Upper lobe of left lung (tissue), 6 donors: ENCODE data around the gene RPS5. TPM values are rescaled to one million over a fixed set of nuclear protein-coding genes. Genes with fewer than 3 reads are reported as not detected.
A peak's percentile ranks its signal among the peaks of the same experiment; 100 is the strongest.

ENCODE experiments used
- ATAC-seq, 2 donors: fragments of 200-7000 bp; cut with Tn5 transposase; one replicate each; pipeline ENCODE4 v1.9.1; 2022; ENCODE audit warnings: mild to moderate bottlenecking in 2 of 2, moderate library complexity in 2 of 2; ENCODE audit not compliant: low FRiP score in 2 of 2
- DNase-seq, 2 donors: peaks; one replicate each; pipeline ENCODE4 v3.0.0-alpha.2; 2019 to 2020
- H3K27ac ChIP-seq, 4 donors: fragments of 200-600 bp; sonication (generic); one replicate each; pipeline ENCODE4 v1.5.1; 2016 to 2019
- H3K27me3 ChIP-seq, 4 donors: fragments of 200-600 bp; sonication (generic); one replicate each; pipeline ENCODE4 v1.5.1; 2017 to 2019
- H3K36me3 ChIP-seq, 4 donors: fragments of 200-600 bp; sonication (generic); one replicate each; pipeline ENCODE4 v1.5.1; 2016 to 2019
- H3K4me1 ChIP-seq, 4 donors: fragments of 200-600 bp; sonication (generic); one replicate each; pipeline ENCODE4 v1.5.1; 2018 to 2019
- H3K4me3 ChIP-seq, 4 donors: fragments of 200-600 bp; sonication (generic); one replicate each; pipeline ENCODE4 v1.5.1; 2017 to 2019; ENCODE audit warnings: mild to moderate bottlenecking in 2 of 4, moderate library complexity in 1 of 4
- H3K9me3 ChIP-seq, 4 donors: fragments of 200-600 bp; sonication (generic); one replicate each; pipeline ENCODE4 v1.5.1; 2018 to 2019
- EP300 ChIP-seq, 4 donors: sonication (generic); formaldehyde crosslinking; IDR thresholded peaks; one replicate each; pipeline ENCODE4 v1.5.1; 2017; ENCODE audit warnings: antibody characterized with exemption in 4 of 4, control low read depth in 2 of 4
- POLR2A ChIP-seq, 4 donors: fragments of 450-650 bp; IDR thresholded peaks; one replicate each; pipeline ENCODE4 v1.5.1; 2016 to 2017; ENCODE audit warnings: antibody characterized with exemption in 4 of 4, mild to moderate bottlenecking in 2 of 4
- POLR2AphosphoS5 ChIP-seq, 2 donors: sonication (generic); formaldehyde crosslinking; IDR thresholded peaks; one replicate each; pipeline ENCODE4 v1.5.1; 2017; ENCODE audit warnings: antibody characterized with exemption in 2 of 2
- WGBS, 2 donors: methylation state at CpG; one replicate each; pipeline ENCODE4 v1.1.5; 2017 to 2018; 5-methylcytosine and 5-hydroxymethylcytosine counted together
- total RNA-seq, 6 donors: library from RNA; depleted of rRNA in 4 of 6; stranded (reverse); fragments of >200 nt in 4 of 6; gene quantifications; one replicate each; pipeline versions ENCODE4 v1.1.0 to v1.2.1, GENCODE V29; 2016 to 2021
- TF ChIP-seq, protein P1 (sequence below), 6 experiments: fragments of 450-650 bp in 4 of 6; fragments of 200-600 bp in 2 of 6; sonication (generic) in 2 of 6; IDR thresholded peaks; one replicate each; pipeline ENCODE4 v1.5.1; 2016 to 2019; ENCODE audit warnings: antibody characterized with exemption in 6 of 6
- donor health status: DM: no; HTN: no; CAD: no; lungs with moderate emphysema.
- donor health status: DM: no; HTN: yes; CAD: no; lungs with severe emphysema.

RPS5 gene
- total RNA-seq, 6 donors from 2014 or later, result 291 to 1,408 (median 829) TPM

DNA sequence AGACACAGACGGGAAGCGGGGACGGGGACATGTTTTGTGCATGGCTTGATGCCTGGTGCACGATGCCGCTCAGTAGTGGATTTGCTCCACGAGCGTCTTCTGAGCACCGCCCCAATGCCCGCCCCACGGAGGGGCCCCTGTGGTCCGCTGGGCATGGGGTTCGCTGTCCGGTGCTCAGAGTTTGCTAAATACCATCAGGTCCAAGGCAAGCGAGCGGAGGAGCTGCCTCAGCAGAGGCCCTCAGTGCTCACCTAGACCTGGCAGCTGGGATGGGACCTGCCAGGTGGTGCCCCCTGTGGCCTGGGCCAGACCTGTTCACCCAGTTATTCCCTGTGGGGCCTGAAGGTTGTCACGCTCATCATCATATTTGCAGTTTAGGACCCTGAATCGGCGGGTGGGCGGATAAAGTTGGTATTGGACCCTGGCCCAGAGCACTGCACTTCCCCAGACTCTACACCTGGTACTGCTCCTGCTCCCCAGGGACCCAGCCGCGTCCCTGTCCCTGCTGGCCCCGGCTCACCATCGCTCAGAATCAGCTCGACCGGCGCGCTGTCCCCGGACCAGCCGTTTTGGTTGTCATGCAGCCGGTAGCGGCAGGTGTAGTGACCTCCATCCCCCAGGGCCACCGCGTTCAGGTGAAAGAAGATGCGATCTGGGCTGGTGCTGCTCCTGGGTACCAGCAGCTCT is 36.1 kb upstream of the RPS5 start:
- H3K4me1 ChIP-seq, result peaks cover 10 to 36% (median 20%) of the 10 kb centered on the region in 4 donors
- H3K9me3 ChIP-seq, result no peaks in the 10 kb centered on the region
- H3K27me3 ChIP-seq, result peaks cover 0 to 15% (median 3%) of the 10 kb centered on the region in 4 donors
- DNase-seq (peak in 1 of 2 donors; percentile 71), ATAC-seq (no peak)
- TF ChIP-seq EP300 (IDR thresholded peaks at IDR 0.05), result no peak
- TF ChIP-seq POLR2A (IDR thresholded peaks at IDR 0.05), result no peak
- TF ChIP-seq, protein P1, sequence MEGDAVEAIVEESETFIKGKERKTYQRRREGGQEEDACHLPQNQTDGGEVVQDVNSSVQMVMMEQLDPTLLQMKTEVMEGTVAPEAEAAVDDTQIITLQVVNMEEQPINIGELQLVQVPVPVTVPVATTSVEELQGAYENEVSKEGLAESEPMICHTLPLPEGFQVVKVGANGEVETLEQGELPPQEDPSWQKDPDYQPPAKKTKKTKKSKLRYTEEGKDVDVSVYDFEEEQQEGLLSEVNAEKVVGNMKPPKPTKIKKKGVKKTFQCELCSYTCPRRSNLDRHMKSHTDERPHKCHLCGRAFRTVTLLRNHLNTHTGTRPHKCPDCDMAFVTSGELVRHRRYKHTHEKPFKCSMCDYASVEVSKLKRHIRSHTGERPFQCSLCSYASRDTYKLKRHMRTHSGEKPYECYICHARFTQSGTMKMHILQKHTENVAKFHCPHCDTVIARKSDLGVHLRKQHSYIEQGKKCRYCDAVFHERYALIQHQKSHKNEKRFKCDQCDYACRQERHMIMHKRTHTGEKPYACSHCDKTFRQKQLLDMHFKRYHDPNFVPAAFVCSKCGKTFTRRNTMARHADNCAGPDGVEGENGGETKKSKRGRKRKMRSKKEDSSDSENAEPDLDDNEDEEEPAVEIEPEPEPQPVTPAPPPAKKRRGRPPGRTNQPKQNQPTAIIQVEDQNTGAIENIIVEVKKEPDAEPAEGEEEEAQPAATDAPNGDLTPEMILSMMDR (IDR thresholded peaks at IDR 0.05), result no peak
- TF ChIP-seq POLR2AphosphoS5 (IDR thresholded peaks at IDR 0.05), result no peak
- H3K36me3 ChIP-seq, result peaks cover 0 to 11% (median 0%) of the 10 kb centered on the region in 4 donors
- peak overlapping the region in 1 of 4 donors; percentile 9 for H3K4me3 ChIP-seq
- WGBS, 2 donors, result 74 to 76% methylated on average over 30 to 32 of the region's 34 CpGs
- H3K27ac ChIP-seq, result no peak overlapping the region

DNA sequence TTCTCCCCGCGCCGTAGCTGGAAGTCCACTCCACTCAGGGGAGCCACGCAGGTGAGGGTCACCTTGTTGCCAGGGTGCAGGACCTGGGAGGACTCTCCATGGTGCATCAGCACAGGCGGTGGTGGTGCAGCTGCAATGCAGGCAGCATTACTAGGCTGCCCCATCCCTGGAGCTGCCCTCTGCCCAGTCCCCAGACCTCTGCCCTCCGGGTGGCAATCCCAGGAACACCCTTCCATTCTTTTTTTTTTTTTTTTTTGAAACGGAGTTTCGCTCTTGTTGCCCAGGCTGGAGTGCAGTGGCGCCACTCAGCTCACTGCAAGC is 35.6 kb upstream of the RPS5 start:
- peaks cover 0 to 11% (median 0%) of the 10 kb centered on the region in 4 donors for H3K36me3 ChIP-seq
- WGBS, 2 donors, result 82 to 94% methylated on average over 5 to 9 of the region's 9 CpGs
- peaks cover 0 to 20% (median 3%) of the 10 kb centered on the region in 4 donors for H3K27me3 ChIP-seq
- H3K27ac ChIP-seq, result no peak overlapping the region
- DNase-seq (no peak), ATAC-seq (no peak)
- no peaks in the 10 kb centered on the region for H3K9me3 ChIP-seq
- no peak overlapping the region for H3K4me3 ChIP-seq
- TF ChIP-seq, protein P1 (IDR thresholded peaks at IDR 0.05), result no peak
- no peak for TF ChIP-seq POLR2A (IDR thresholded peaks at IDR 0.05)
- no peak for TF ChIP-seq POLR2AphosphoS5 (IDR thresholded peaks at IDR 0.05)
- peaks cover 12 to 39% (median 23%) of the 10 kb centered on the region in 4 donors for H3K4me1 ChIP-seq

DNA sequence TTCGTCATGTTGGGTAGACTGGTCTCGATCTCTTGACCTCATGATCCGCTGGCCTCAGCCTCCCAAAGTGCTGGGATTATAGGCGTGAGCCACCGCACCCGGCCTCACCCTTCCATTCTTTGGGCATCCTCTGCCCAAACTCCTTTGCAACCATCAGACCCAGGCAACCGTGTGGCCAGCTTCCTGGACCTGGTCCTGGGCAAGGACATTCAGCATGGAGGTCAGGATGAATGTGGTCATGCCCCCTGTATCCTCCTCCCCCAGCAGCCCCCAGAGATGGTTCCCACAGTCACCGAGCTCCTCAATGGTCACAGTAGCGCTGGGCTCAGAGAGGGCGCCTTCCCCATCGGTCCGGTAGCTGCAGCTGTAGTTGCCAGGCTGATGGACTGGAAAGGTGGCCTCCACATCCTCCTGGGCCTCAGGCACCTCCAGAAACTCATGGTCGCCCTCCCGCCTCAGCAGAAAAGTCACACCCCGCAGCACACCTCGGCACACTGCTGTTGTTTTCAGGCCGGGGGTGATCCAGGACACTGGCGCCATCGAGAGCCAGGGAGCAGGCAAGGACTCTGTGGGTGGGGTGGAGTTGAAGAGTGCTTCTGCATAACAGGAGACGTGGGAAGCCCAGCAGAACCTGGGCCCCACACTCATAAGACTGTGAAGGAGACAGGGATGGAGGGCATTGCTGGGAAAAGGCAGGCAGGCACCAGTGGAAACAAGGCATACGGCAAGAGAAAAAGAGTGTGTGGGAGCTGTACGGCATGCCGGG is 34.9 kb upstream of the RPS5 start:
- no peak overlapping the region for H3K27ac ChIP-seq
- no peak for TF ChIP-seq POLR2A (IDR thresholded peaks at IDR 0.05)
- 80 to 91% methylated on average over 14 to 23 of the region's 23 CpGs for WGBS, 2 donors
- peaks cover 16 to 39% (median 24%) of the 10 kb centered on the region in 4 donors for H3K4me1 ChIP-seq
- H3K27me3 ChIP-seq, result peaks cover 0 to 23% (median 5%) of the 10 kb centered on the region in 4 donors
- no peak overlapping the region for H3K4me3 ChIP-seq
- no peaks in the 10 kb centered on the region for H3K9me3 ChIP-seq
- H3K36me3 ChIP-seq, result peaks cover 0 to 11% (median 0%) of the 10 kb centered on the region in 4 donors
- ATAC-seq (no peak), DNase-seq (peak in 1 of 2 donors; percentile 32)

DNA sequence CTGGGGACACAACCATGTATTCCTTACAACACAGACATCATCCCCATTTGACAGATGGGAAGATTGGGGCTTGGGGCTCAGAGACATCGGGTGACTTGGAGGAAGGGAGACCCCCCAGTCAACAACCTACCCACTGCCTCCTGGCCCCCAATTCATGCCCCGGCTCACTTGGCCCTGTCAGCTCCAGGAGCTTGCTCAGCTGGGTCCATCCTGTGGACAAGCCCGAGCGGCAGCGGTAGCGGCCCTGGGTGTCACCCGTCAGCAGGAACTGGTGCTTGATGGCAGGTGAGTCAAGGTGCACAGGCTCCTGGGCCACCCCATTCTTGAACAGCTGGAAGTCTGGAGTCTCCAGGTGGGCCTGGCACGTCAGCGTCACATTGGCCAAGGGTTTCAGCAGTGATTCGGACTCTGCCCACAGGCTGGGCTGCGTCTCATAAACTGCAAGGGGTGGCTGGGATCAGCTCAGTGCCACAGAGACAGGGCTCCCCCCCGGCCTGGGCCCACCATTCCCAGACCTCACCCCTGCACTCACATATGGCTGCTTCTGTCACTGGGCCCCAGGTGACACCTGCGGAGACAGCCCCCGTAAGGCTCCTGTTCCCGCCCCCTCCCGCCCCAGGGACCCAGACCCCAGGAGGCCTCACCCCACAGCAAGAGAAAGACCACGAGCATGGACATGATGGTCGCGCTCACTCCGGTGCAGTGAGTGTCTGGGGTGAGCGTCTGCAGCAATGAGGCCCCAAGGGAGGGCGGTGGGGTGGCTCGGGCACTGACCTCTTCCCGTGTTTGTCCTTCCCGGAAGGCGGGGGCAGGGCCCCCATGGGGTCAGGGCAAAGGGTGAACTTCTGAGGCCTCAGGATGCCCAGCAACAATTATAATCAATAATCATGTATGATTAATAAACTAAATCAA is 34.1 kb upstream of the RPS5 start, which contains the start of gene A1BG:
A1BG (minus strand) TSS at position 733 of the 912 bp plus-strand sequence; CDS start at position 678, 55 bp downstream.
- DNase-seq, result peak in 1 of 2 donors; percentile 74
- no peak within 1 kb of the TSS for H3K4me3 ChIP-seq
- TF ChIP-seq POLR2A (IDR thresholded peaks at IDR 0.05) (no peak), POLR2AphosphoS5 (IDR thresholded peaks at IDR 0.05) (no peak), EP300 (IDR thresholded peaks at IDR 0.05) (no peak)
- TF ChIP-seq, protein P1 (IDR thresholded peaks at IDR 0.05), result no peak
- H3K4me1 ChIP-seq, result peaks cover 14 to 34% (median 24%) of the 10 kb centered on the region in 4 donors
- WGBS, 2 donors, result 69 to 83% methylated on average over 11 to 26 of the region's 26 CpGs
- no peak within 1 kb of the TSS for H3K27ac ChIP-seq
- peaks cover 0 to 11% (median 0%) of the 10 kb centered on the region in 4 donors for H3K36me3 ChIP-seq
- no peaks in the 10 kb centered on the region for H3K9me3 ChIP-seq
- peaks cover 0 to 19% (median 4%) of the 10 kb centered on the region in 4 donors for H3K27me3 ChIP-seq
- ATAC-seq, result no peak
